ENCODE measurements around the gene PLEKHO2.
"Not testable (repeated sequence)": the region's sequence is repeated elsewhere in the genome, so short reads cannot be mapped to it uniquely, and the experiment has no call there.

DNA sequence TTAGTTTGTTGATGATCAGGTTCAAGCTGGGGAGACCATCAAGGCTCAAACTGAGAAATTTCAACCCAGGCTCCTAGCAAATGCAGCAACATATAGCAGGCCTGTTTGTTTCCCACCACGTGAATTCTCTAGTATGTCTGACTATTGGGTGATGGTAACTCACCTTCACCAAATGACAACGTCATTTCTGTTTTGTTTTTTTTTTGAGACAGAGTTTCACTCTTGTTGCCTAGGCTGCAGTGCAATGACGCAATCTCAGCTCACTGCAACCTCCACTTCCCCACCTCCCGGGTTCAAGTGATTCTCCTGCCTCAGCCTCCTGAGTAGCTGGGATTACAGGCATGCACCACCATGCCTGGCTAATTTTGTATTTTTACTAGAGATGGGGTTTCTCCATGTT, 26.8 kb upstream of the PLEKHO2 start:
- TF ChIP-seq, protein P1, sequence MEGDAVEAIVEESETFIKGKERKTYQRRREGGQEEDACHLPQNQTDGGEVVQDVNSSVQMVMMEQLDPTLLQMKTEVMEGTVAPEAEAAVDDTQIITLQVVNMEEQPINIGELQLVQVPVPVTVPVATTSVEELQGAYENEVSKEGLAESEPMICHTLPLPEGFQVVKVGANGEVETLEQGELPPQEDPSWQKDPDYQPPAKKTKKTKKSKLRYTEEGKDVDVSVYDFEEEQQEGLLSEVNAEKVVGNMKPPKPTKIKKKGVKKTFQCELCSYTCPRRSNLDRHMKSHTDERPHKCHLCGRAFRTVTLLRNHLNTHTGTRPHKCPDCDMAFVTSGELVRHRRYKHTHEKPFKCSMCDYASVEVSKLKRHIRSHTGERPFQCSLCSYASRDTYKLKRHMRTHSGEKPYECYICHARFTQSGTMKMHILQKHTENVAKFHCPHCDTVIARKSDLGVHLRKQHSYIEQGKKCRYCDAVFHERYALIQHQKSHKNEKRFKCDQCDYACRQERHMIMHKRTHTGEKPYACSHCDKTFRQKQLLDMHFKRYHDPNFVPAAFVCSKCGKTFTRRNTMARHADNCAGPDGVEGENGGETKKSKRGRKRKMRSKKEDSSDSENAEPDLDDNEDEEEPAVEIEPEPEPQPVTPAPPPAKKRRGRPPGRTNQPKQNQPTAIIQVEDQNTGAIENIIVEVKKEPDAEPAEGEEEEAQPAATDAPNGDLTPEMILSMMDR (IDR thresholded peaks at IDR 0.05): not testable (repeated sequence)
- TF ChIP-seq POLR2A (IDR thresholded peaks at IDR 0.05): not testable (repeated sequence)
